GM10248 (cell line): ENCODE measurements around the gene KRT17.
"Not testable (repeated sequence)": the region's sequence is repeated elsewhere in the genome, so short reads cannot be mapped to it uniquely, and the experiment has no call there.

ENCODE experiments used
- CTCF ChIA-PET: fragments of 300-600 bp; sonication (Branson Sonifier 250); formaldehyde crosslinking; extraction: SDS; loops from one replicate; lab custom pipeline; 2021; ENCODE audit warnings: antibody characterized with exemption; lab: Yijun Ruan, JAX
- POLR2A ChIA-PET: fragments of 350-650 bp; sonication (Branson Sonifier 250); formaldehyde crosslinking; extraction: SDS; loops from one replicate; lab custom pipeline; 2020; ENCODE audit warnings: antibody characterized with exemption; lab: Yijun Ruan, JAX
- DNase-seq: peaks from one replicate; pipeline ENCODE4 v3.0.0; 2012; ENCODE audit errors: extremely low spot score
- CTCF ChIP-seq: IDR thresholded peaks from 2 replicates; pipeline ENCODE4 v1.5.1; 2012; ENCODE audit warnings: mild to moderate bottlenecking, low read depth; ENCODE audit errors: extremely low read depth, missing control alignments, control extremely low read depth

Gene KRT17

GRCh38 chr17:41619036-41619926 lies 5.1 kb downstream of the KRT17 start:
- POLR2A ChIA-PET: no interaction called here
- DNase-seq: no peak
- no peak for TF ChIP-seq CTCF
- CTCF ChIA-PET: no interaction called here

- ChIA-PET CTCF (no interaction called here), POLR2A (no interaction called here)
- no peak for TF ChIP-seq CTCF
- DNase-seq: no peak
Observed at GRCh38 chr17:41618341-41619035, 5.9 kb downstream of the KRT17 start.

- ChIA-PET CTCF (no interaction called here), POLR2A (no interaction called here)
- no peak for TF ChIP-seq CTCF
- no peak for DNase-seq
Observed at GRCh38 chr17:41617698-41618097, 6.7 kb downstream of the KRT17 start.

- ChIA-PET CTCF (no interaction called here), POLR2A (no interaction called here)
- no peak for DNase-seq
- TF ChIP-seq CTCF: no peak
Observed at GRCh38 chr17:41617136-41617535, 7.2 kb downstream of the KRT17 start.

- CTCF ChIA-PET, DNase-seq, POLR2A ChIA-PET: not testable (repeated sequence)
Observed at GRCh38 chr17:41616486-41616885, 7.9 kb downstream of the KRT17 start.

GRCh38 chr17:41615454-41615853 lies 8.9 kb downstream of the KRT17 start:
- CTCF ChIA-PET: no interaction called here
- no peak for TF ChIP-seq CTCF
- POLR2A ChIA-PET: no interaction called here
- no peak for DNase-seq

- POLR2A ChIA-PET, DNase-seq, CTCF ChIA-PET: not testable (repeated sequence)
Observed at GRCh38 chr17:41614767-41615166, 9.6 kb downstream of the KRT17 start.
